ENCODE data around the gene FES. TPM values are rescaled to one million over a fixed set of nuclear protein-coding genes. Genes with fewer than 3 reads are reported as not detected.

The FES gene
- total and polyA plus RNA-seq, 10 of the 15 experiments (the other 5 are each of a cell fraction or from before 2014, with no cell fraction given), result 0.07 to 23.9 (median 9.9) TPM

DNA sequence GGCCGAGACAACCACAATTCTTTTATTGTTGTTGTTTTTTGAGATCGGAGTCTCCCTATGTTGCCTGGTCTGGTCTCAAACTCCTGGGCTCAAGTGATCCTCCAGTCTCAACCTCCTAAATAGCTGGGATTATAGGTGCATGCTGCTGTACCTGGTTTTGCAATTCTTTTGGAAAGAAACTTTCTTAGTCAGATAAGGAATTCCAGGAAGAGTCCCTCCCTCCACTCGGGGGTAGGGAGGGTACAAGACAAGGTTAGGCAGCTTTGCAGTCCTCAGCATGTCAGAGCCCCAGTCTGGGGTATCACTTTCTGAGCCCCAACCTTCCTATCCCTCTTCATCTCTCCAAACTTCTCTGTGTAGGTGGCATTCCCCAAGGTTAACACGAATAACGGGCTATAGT is 49.7 kb upstream of the FES start:
- Histone ChIP-seq H3K4me1 (ENCODE audit: control insufficient read depth, insufficient read depth, low read length) (peaks cover 23% of the 10 kb centered on the region), H3K4me3 (no peak overlapping the region), H3K4me2 (ENCODE audit: control insufficient read depth, insufficient read depth) (no peak overlapping the region), H3K9me3 (replicated peaks; ENCODE audit: control insufficient read depth, insufficient read depth, low read length) (no peaks in the 10 kb centered on the region), H3K79me2 (ENCODE audit: control insufficient read depth, insufficient read depth, low read length) (no peaks in the 10 kb centered on the region), H3K36me3 (ENCODE audit: control insufficient read depth in 2 of 2, insufficient read depth in 2 of 2, low read length in 1 of 2) (no peaks in the 10 kb centered on the region), H4K20me1 (ENCODE audit: control insufficient read depth, insufficient read depth) (no peaks in the 10 kb centered on the region), H3K27ac (ENCODE audit: control insufficient read depth, insufficient read depth) (no peak overlapping the region), H3K9ac (ENCODE audit: control insufficient read depth, insufficient read depth, low read length) (no peak overlapping the region), H2AFZ (ENCODE audit: control insufficient read depth, low read depth, low read length) (no peak overlapping the region), H3K27me3 (replicated peaks in 1 of 2; ENCODE audit: control insufficient read depth in 2 of 2, insufficient read depth in 2 of 2, low read length in 1 of 2) (no peaks in the 10 kb centered on the region)
- WGBS (ENCODE audit: insufficient coverage, insufficient replicate concordance, low lambda C conversion rate, missing lambda C conversion rate), result 65% methylated on average over 5 of the region's 5 CpGs
- FAIRE-seq (no peak), ATAC-seq (no peak), DNase-seq (ENCODE audit: low read depth, low spot score) (no peak)
- in situ Hi-C loops (cut with MboI) (no loop called here), intact Hi-C loops (cut with micrococcal nuclease; ENCODE audit: unreplicated experiment) (loop anchor here (5.0 kb wide), 1 partner anchor 38 kb away; no protein-coding TSS in a partner anchor)
- ChIA-PET RAD21 (ENCODE audit: unreplicated experiment) (interaction anchor here (1.2 kb wide), 1 partner anchor 19 kb away, joined by 3 read pairs; no protein-coding TSS in a partner anchor), POLR2A (no interaction called here), SMC1A (ENCODE audit: uncharacterized antibody, unreplicated experiment) (no interaction called here), CTCF (interaction anchor here (0.6 to 1.1 kb wide), 3 partner anchors 16 to 490 kb away, joined by 3 read pairs; no protein-coding TSS in a partner anchor)
- TF ChIP-seq TCF12 (IDR thresholded peaks at IDR 0.05; ENCODE audit: low read depth, low read length) (no peak), ATF7 (IDR thresholded peaks at IDR 0.05; ENCODE audit: low read depth) (no peak), EZH2 (IDR thresholded peaks at IDR 0.05; ENCODE audit: borderline replicate concordance, control insufficient read depth, low read depth, low read length) (no peak), RB1 (IDR thresholded peaks at IDR 0.05; ENCODE audit: borderline replicate concordance) (no peak), YY1 (IDR thresholded peaks at IDR 0.05; ENCODE audit: low read depth, low read length) (no peak), ESRRA (IDR thresholded peaks at IDR 0.05; ENCODE audit: low read length) (no peak), CREB1 (IDR thresholded peaks at IDR 0.05; ENCODE audit: low read depth) (no peak)
- TF ChIP-seq, protein P1, sequence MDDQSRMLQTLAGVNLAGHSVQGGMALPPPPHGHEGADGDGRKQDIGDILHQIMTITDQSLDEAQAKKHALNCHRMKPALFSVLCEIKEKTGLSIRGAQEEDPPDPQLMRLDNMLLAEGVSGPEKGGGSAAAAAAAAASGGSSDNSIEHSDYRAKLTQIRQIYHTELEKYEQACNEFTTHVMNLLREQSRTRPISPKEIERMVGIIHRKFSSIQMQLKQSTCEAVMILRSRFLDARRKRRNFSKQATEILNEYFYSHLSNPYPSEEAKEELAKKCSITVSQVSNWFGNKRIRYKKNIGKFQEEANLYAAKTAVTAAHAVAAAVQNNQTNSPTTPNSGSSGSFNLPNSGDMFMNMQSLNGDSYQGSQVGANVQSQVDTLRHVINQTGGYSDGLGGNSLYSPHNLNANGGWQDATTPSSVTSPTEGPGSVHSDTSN (IDR thresholded peaks at IDR 0.05; ENCODE audit: insufficient replicate concordance, low read depth, low read length), result no peak
- TF ChIP-seq, protein P2, sequence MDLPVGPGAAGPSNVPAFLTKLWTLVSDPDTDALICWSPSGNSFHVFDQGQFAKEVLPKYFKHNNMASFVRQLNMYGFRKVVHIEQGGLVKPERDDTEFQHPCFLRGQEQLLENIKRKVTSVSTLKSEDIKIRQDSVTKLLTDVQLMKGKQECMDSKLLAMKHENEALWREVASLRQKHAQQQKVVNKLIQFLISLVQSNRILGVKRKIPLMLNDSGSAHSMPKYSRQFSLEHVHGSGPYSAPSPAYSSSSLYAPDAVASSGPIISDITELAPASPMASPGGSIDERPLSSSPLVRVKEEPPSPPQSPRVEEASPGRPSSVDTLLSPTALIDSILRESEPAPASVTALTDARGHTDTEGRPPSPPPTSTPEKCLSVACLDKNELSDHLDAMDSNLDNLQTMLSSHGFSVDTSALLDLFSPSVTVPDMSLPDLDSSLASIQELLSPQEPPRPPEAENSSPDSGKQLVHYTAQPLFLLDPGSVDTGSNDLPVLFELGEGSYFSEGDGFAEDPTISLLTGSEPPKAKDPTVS (IDR thresholded peaks at IDR 0.05; ENCODE audit: low read depth, low read length), result no peak
- TF ChIP-seq, protein P3, sequence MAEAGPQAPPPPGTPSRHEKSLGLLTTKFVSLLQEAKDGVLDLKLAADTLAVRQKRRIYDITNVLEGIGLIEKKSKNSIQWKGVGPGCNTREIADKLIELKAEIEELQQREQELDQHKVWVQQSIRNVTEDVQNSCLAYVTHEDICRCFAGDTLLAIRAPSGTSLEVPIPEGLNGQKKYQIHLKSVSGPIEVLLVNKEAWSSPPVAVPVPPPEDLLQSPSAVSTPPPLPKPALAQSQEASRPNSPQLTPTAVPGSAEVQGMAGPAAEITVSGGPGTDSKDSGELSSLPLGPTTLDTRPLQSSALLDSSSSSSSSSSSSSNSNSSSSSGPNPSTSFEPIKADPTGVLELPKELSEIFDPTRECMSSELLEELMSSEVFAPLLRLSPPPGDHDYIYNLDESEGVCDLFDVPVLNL (IDR thresholded peaks at IDR 0.05; ENCODE audit: low read depth, low read length), result no peak
- TF ChIP-seq, protein P4, sequence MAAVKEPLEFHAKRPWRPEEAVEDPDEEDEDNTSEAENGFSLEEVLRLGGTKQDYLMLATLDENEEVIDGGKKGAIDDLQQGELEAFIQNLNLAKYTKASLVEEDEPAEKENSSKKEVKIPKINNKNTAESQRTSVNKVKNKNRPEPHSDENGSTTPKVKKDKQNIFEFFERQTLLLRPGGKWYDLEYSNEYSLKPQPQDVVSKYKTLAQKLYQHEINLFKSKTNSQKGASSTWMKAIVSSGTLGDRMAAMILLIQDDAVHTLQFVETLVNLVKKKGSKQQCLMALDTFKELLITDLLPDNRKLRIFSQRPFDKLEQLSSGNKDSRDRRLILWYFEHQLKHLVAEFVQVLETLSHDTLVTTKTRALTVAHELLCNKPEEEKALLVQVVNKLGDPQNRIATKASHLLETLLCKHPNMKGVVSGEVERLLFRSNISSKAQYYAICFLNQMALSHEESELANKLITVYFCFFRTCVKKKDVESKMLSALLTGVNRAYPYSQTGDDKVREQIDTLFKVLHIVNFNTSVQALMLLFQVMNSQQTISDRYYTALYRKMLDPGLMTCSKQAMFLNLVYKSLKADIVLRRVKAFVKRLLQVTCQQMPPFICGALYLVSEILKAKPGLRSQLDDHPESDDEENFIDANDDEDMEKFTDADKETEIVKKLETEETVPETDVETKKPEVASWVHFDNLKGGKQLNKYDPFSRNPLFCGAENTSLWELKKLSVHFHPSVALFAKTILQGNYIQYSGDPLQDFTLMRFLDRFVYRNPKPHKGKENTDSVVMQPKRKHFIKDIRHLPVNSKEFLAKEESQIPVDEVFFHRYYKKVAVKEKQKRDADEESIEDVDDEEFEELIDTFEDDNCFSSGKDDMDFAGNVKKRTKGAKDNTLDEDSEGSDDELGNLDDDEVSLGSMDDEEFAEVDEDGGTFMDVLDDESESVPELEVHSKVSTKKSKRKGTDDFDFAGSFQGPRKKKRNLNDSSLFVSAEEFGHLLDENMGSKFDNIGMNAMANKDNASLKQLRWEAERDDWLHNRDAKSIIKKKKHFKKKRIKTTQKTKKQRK (IDR thresholded peaks at IDR 0.05; ENCODE audit: low read depth, low read length), result no peak
- TF ChIP-seq, protein P5, sequence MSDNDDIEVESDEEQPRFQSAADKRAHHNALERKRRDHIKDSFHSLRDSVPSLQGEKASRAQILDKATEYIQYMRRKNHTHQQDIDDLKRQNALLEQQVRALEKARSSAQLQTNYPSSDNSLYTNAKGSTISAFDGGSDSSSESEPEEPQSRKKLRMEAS (IDR thresholded peaks at IDR 0.05; ENCODE audit: low read depth, low read length), result no peak
- BruUV-seq (replicated peaks), result no TSS peak

All from GM12878 (cell line).